Liver (tissue), 3 donors: ENCODE measurements around the gene EBF3.

Experiments
- CTCF ChIP-seq: fragments of 150-350 bp; IDR thresholded peaks from 2 replicates; pipeline ENCODE4 v1.5.1; 2017; ENCODE audit warnings: improper control_type of control experiment, low read depth, low read length; ENCODE audit not compliant: missing input control
- EGR1 ChIP-seq, 2 donors: IDR thresholded peaks; 2 replicates each; pipeline ENCODE4 v1.6.1; 2016 to 2018; ENCODE audit warnings: antibody characterized with exemption in 2 of 2, low read depth in 2 of 2
- FOXA1 ChIP-seq: IDR thresholded peaks from 2 replicates; pipeline ENCODE4 v1.6.1; 2016; ENCODE audit warnings: antibody characterized with exemption
- donor health status: healthy.
- donor health status: healthy.

- TF ChIP-seq FOXA1 (no peak), EGR1 (IDR thresholded peaks at IDR 0.05; ENCODE audit: low read depth in 2 of 2) (no peak), CTCF (no peak)
These were observed 5.3 kb upstream of the EBF3 start for GRCh38 chr10:129969184-129969910.
